Stomach (tissue), 9 donors: ENCODE results near the gene KRTAP5-3. TPM values are rescaled to one million over a fixed set of nuclear protein-coding genes. Genes with fewer than 3 reads are reported as not detected.
"Not testable (repeated sequence)": the region's sequence is repeated elsewhere in the genome, so short reads cannot be mapped to it uniquely, and the experiment has no call there.

ENCODE experiments used
- DNase-seq, 2 donors: peaks; one replicate each; pipeline versions ENCODE4 v3.0.0 to v3.0.0-alpha.2; 2013 to 2019
- H3K27ac ChIP-seq, 5 donors: fragments of 200-600 bp in 4 of 5; sonication (generic) in 4 of 5; one replicate each; pipeline ENCODE4 v1.5.1; 2013 to 2019; ENCODE audit warnings: mild to moderate bottlenecking in 1 of 5, moderate library complexity in 1 of 5
- H3K27me3 ChIP-seq, 3 donors: fragments of 200-600 bp; sonication (generic); one replicate each; pipeline ENCODE4 v1.5.1; 2017 to 2019; ENCODE audit warnings: mixed run types in 1 of 3
- H3K36me3 ChIP-seq, 4 donors: fragments of 200-600 bp; sonication (generic); 1 replicate in 3 of 4; 2 replicates in 1 of 4; pipeline ENCODE4 v1.5.1; 2016 to 2019
- H3K4me1 ChIP-seq, 4 donors: fragments of 200-600 bp; sonication (generic); one replicate each; pipeline ENCODE4 v1.5.1; 2016 to 2019
- H3K4me3 ChIP-seq, 4 donors: fragments of 200-600 bp; sonication (generic) in 3 of 4; one replicate each; pipeline ENCODE4 v1.5.1; 2016 to 2019; ENCODE audit warnings: mild to moderate bottlenecking in 1 of 4
- H3K9me3 ChIP-seq, 4 donors: fragments of 200-600 bp; sonication (generic); one replicate each; pipeline ENCODE4 v1.5.1; 2016 to 2019
- EP300 ChIP-seq: sonication (generic); formaldehyde crosslinking; IDR thresholded peaks from one replicate; pipeline ENCODE4 v1.6.1; 2017; ENCODE audit warnings: antibody characterized with exemption
- POLR2A ChIP-seq, 4 donors: fragments of 450-650 bp; IDR thresholded peaks; one replicate each; pipeline ENCODE4 v1.6.1; 2016; ENCODE audit warnings: antibody characterized with exemption in 4 of 4, control low read depth in 2 of 4, mild to moderate bottlenecking in 1 of 4, moderate library complexity in 1 of 4
- POLR2AphosphoS5 ChIP-seq, 3 donors: sonication (generic); formaldehyde crosslinking; IDR thresholded peaks; one replicate each; pipeline ENCODE4 v1.6.1; 2016; ENCODE audit warnings: antibody characterized with exemption in 3 of 3
- WGBS, 5 donors: extraction: QIAGEN DNeasy Blood & Tissue Kit in 3 of 5; methylation state at CpG; one replicate each; pipeline versions ENCODE4 v1.1.5 to v1.1.7; 2013 to 2018; 5-methylcytosine and 5-hydroxymethylcytosine counted together
- intact Hi-C: fragments of 100-400 bp; cut with DNase I; formaldehyde crosslinking; loops from one replicate; pipeline ENCODE4 v1.15.1; 2023; ENCODE audit warnings: low total_unique reads
- polyA plus RNA-seq, 3 donors: library from polyadenylated mRNA; stranded (reverse); fragments of 200-250 nt; gene quantifications; one replicate each; pipeline ENCODE4 v1.2.3, GENCODE V29; 2013
- total RNA-seq, 5 donors: library from RNA; depleted of rRNA; stranded (reverse); fragments of >200 nt; gene quantifications; one replicate each; pipeline versions ENCODE4 v1.1.0 to v1.2.3, GENCODE V29; 2014 to 2016
- TF ChIP-seq, protein P1 (sequence below), 7 experiments: fragments of 450-650 bp in 4 of 7; fragments of 200-600 bp in 3 of 7; sonication (generic) in 3 of 7; IDR thresholded peaks; one replicate each; pipeline ENCODE4 v1.5.1; 2016 to 2019; ENCODE audit warnings: antibody characterized with exemption in 7 of 7, control low read depth in 2 of 7, mild to moderate bottlenecking in 1 of 7
- donor health status: healthy with polysubstance abuse.
- donor health status: Bipolar disorder and iron deficiency.
- donor health status: healthy.

Gene KRTAP5-3
- total and polyA plus RNA-seq, 8 donors: not detected

DNA sequence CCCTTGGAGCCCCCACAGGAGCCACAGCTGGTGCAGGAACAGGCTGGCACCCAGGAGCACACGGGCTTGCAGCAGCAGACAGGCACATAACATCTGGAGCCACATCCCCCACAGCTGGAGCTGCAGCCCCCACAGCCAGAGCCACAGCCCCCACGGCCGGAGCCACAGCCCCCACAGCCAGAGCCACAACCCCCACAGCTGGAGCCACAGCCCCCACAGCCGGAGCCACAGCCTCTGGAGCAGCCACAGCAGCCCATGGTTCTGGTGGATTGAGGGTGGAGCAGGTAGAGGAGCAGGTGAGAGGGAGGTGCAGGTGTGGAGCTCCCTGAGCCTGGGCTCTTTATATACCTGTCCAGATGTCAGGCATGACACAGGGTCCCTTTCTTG, 10.3 kb downstream of the KRTAP5-3 start, which contains the start of gene KRTAP5-2:
TSS of gene KRTAP5-2 (minus strand) at position 301 of the 387 bp plus-strand sequence. CDS start at position 257, 44 bp downstream.
- no peak for DNase-seq
- Histone ChIP-seq H3K27me3 (peaks cover 0 to 58% (median 0%) of the 10 kb centered on the region in 3 donors), H3K4me1 (no peaks in the 10 kb centered on the region), H3K27ac (no peak within 1 kb of the TSS), H3K36me3 (no peaks in the 10 kb centered on the region), H3K4me3 (no peak within 1 kb of the TSS), H3K9me3 (no peaks in the 10 kb centered on the region)
- intact Hi-C loops: no loop called here
- WGBS, 5 donors: 69 to 85% (median 81%) methylated on average over 1 to 4 of the region's 4 CpGs; no CpG with 5 or more reads in 1 of the 5 donors
- TF ChIP-seq EP300 (no peak), POLR2AphosphoS5 (IDR thresholded peaks at IDR 0.05) (no peak), POLR2A (IDR thresholded peaks at IDR 0.05) (no peak)
- TF ChIP-seq, protein P1, sequence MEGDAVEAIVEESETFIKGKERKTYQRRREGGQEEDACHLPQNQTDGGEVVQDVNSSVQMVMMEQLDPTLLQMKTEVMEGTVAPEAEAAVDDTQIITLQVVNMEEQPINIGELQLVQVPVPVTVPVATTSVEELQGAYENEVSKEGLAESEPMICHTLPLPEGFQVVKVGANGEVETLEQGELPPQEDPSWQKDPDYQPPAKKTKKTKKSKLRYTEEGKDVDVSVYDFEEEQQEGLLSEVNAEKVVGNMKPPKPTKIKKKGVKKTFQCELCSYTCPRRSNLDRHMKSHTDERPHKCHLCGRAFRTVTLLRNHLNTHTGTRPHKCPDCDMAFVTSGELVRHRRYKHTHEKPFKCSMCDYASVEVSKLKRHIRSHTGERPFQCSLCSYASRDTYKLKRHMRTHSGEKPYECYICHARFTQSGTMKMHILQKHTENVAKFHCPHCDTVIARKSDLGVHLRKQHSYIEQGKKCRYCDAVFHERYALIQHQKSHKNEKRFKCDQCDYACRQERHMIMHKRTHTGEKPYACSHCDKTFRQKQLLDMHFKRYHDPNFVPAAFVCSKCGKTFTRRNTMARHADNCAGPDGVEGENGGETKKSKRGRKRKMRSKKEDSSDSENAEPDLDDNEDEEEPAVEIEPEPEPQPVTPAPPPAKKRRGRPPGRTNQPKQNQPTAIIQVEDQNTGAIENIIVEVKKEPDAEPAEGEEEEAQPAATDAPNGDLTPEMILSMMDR (IDR thresholded peaks at IDR 0.05): no peak

DNA sequence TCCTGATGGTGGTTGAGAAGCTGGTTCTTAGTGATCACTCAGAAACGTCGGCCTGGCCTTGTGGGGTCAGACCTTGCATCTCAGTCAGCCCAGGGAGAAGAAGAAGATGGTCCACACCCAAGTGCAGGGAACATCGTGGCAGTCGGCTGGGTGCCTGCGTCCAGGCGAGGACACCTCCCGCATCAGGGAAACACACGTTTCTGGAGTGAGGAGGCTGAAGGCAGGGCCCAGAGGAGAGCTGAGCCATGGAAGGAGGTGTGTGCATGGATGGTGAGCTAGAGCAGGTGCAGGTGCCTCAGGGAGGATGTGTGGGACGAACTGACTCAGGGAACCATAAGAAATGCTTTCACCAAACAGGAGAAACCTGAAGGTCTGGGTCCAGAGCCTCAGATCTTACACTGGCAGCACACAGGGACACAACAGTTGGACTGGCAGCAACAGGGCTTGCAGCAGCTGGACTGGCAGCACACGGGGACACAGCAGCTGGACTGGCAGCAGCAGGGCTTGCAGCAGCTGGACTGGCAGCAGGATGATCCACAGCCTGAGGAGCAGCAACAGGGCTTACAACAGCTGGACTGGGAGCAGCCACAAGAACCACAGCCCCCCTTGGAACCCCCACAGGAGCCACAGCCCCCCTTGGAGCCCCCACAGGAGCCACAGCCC, 10.8 kb downstream of the KRTAP5-3 start:
- intact Hi-C loops: no loop called here
- no peak overlapping the region for H3K4me3 ChIP-seq
- no peak for TF ChIP-seq POLR2AphosphoS5 (IDR thresholded peaks at IDR 0.05)
- H3K27me3 ChIP-seq: peaks cover 0 to 57% (median 0%) of the 10 kb centered on the region in 3 donors
- no peaks in the 10 kb centered on the region for H3K36me3 ChIP-seq
- WGBS, 5 donors: 76 to 86% (median 81%) methylated on average over 9 to 10 of the region's 10 CpGs
- H3K9me3 ChIP-seq: no peaks in the 10 kb centered on the region
- H3K4me1 ChIP-seq: no peaks in the 10 kb centered on the region
- H3K27ac ChIP-seq: no peak overlapping the region
- no peak for DNase-seq

DNA sequence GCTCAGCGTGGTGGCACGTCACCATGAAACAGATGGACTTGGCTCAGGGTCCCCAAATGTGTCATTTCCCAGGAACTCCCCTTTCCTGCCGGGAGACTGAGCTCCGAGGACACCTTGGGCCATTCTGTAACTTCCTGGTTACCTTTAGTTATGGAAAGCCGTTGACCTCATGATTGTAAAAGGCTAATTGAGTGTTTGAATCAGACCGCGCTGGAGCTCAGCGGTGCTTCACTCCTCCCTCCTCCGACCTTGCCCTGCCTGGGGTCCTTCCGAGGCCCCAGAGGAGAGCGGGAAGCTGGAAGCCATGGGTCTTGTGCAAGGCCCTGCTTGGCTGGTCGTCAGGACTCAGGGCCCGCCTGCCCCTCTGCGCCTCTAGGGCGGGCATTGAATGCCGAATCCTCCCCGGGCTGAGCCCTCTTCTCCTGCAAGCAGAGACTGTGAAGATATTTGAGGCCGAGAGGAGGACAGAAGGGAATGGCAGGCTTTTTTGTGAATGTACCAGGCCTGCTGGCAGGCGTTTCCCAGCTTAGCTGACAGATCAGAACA, 11.6 kb downstream of the KRTAP5-3 start:
- H3K36me3 ChIP-seq, H3K4me3 ChIP-seq, H3K4me1 ChIP-seq, H3K27ac ChIP-seq, intact Hi-C loops, H3K9me3 ChIP-seq: not testable (repeated sequence)
- peak in 1 of 2 donors; percentile 23 for DNase-seq
- WGBS, 5 donors: 61 to 79% (median 72%) methylated on average over 17 to 19 of the region's 19 CpGs
- H3K27me3 ChIP-seq: peaks cover 0 to 60% (median 0%) of the 10 kb centered on the region in 3 donors

- DNase-seq, H3K4me1 ChIP-seq, intact Hi-C loops, H3K9me3 ChIP-seq, H3K27ac ChIP-seq, H3K36me3 ChIP-seq, H3K4me3 ChIP-seq: not testable (repeated sequence)
- WGBS, 5 donors: 57 to 67% (median 66%) methylated on average over 11 of the region's 11 CpGs
- peaks cover 0 to 60% (median 0%) of the 10 kb centered on the region in 3 donors for H3K27me3 ChIP-seq
Observed at GRCh38 chr11:1595994-1596575, 12.2 kb downstream of the KRTAP5-3 start.

- H3K9me3 ChIP-seq: no peaks in the 10 kb centered on the region
- H3K4me3 ChIP-seq: no peak overlapping the region
- H3K27ac ChIP-seq: no peak overlapping the region
- TF ChIP-seq EP300: no peak
- no peak for TF ChIP-seq POLR2AphosphoS5 (IDR thresholded peaks at IDR 0.05)
- TF ChIP-seq POLR2A (IDR thresholded peaks at IDR 0.05): no peak
- TF ChIP-seq, protein P1 (IDR thresholded peaks at IDR 0.05): no peak
- no peaks in the 10 kb centered on the region for H3K36me3 ChIP-seq
- H3K27me3 ChIP-seq: peaks cover 0 to 51% (median 0%) of the 10 kb centered on the region in 3 donors
- intact Hi-C loops: no loop called here
- WGBS, 5 donors: 40 to 62% (median 55%) methylated on average over 9 of the region's 9 CpGs
- no peak for DNase-seq
- H3K4me1 ChIP-seq: peaks cover 0 to 6% (median 0%) of the 10 kb centered on the region in 4 donors
Observed at GRCh38 chr11:1592628-1593027, 15.6 kb downstream of the KRTAP5-3 start.
